HG03060 (cell line): ENCODE measurements around the gene CHAF1A.

Experiments used
- ATAC-seq: cut with Tn5 transposase; IDR thresholded peaks from one replicate; pipeline ENCODE4 v1.9.1; 2021; ENCODE audit warnings: low read depth, moderate number of reproducible peaks; ENCODE audit not compliant: unreplicated experiment

The CHAF1A gene

DNA sequence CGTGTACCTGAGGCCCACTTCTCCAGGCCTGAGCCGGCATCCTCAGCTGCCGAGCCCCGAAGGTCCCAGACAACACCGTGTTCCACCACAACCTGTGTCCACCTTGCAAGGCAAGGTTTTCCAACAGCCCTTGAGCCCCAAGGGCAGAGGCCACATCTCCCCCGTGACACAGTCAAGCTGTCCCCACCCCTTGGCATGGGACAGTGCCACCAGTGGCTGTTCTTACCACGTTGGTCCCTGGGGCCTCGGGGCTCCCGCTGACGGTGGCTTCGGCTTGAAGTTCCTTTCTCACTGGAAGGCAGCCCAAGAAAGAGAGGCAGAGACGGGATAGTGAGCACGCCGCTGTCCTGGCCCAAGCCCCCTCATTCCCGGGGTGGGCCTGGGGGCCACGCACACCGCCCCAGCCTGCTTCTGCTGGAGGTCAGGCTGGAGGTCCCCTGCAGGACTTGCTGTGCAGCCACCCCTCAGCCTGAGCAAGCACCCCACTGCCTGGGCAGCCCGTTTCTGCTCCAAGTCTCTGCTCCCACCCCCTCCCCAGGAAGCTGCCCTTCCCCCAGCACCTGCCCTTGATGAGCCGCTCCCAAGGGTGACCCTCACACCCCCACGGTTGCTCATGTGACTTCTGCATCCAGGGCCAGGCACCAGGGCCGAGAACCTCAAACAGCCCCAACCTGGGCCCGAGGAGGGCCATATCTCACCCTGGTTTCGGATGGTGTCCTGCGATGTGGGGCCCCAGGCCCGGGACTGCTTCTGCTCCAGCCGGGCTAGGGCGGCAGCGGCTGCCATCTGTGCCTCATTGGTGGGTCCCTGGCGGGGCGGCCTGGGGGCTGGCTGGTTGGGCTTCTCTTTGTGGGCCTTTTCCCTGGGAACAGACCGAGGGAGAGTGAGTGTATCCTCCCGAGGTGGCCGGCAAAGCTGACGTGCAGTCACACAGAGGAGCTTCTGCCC, 51.1 kb downstream of the CHAF1A start:
- ATAC-seq = no peak

DNA sequence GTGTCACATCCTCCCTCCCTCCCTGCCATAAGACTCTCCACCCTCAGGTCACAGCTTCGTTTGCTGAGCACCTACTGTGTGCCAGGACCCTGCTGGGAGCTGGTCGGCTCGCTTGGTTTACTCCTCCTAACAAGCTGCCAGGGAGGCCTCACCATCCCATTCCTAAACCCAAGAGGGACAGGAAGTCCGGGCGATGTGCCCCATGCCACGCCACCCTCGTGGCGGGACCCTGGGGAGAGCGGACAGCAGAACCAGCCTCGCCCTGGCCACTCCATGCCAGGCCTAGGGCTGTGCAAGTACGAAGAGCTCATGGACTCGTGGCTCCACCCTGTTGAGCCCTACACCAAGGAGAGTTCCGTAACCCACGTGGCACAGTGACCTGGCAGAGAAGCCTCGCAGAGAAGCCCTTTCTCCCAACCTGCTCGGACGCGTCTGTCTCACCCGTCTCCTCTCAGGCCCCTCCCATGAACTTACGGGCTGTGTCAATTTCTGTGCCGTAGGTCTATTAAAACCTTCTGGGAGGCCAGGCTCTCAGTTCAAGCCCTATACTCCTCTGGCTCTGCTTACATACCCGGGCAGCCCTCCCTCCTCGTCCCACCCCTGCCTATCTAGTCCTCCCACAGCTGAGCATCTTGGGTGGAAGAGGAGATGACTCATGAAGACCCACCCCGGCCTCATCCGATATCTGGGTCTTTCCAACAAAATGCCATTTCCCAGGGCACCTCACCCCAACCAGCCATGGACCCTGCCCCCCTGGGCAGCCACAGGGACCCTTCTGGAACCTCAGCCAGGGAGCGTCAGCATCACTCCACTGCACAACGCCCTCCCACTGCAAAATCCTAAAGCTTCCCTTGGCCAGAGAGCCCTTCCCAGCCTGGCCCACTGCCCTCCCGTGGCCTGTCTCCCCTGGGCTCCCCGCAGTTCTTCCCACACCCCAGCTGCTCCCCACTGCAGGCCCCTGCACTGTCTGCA, 52.6 kb downstream of the CHAF1A start:
- no peak for ATAC-seq

DNA sequence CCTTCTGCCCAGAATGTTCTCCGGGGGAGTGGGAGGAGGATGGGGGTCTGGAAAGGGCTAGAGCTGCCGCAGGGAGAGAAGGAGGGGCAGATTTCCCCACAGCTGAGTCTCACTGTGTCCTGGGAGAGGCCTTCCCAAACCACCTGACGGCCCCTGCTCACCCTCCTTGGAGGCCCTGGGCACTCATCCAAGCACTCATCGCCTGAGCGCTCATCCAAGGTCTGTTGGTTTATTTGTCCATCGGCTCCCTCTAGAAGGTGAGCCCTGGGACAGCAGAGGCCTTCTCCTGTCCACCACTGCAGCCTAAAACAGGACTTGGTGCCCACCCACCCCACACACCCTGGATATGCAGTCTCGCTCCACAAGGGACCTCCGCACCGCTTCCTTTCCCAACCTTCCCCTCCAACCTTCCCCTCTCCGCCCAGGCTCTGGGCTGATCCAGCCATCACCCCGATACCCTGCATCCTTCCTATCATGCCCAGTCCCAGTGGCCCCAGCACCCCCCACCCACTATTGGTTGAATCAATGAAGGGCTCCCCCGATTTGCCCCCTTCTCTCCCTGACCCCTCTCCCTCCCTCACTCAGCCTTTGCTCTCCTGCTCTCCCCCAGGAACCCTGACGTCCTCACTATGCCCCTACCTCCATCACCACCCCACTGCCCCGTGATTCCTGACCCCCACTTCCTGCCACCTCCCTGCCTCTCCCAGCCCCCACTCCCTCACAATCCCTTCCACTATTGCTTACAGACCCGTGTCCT, 53.5 kb downstream of the CHAF1A start:
- ATAC-seq = no peak

DNA sequence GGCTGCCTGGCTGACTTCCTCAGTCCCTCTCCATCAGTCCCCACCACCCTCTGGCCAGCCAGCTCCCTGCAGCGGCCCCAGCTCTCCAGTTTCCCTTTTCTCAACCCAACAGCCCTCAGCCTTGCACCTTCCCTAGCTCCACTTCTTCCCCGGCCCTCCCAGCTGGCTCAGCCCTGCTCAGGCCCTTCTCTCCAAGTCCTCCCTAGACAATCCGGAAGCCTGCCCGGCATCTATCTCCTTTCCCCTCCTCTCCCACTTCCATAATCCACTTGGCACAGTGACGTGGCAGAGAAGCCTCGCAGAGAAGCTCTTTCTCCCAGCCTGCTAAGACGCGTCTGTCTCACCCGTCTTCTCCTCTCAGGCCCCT, 54.0 kb downstream of the CHAF1A start:
- no peak for ATAC-seq

DNA sequence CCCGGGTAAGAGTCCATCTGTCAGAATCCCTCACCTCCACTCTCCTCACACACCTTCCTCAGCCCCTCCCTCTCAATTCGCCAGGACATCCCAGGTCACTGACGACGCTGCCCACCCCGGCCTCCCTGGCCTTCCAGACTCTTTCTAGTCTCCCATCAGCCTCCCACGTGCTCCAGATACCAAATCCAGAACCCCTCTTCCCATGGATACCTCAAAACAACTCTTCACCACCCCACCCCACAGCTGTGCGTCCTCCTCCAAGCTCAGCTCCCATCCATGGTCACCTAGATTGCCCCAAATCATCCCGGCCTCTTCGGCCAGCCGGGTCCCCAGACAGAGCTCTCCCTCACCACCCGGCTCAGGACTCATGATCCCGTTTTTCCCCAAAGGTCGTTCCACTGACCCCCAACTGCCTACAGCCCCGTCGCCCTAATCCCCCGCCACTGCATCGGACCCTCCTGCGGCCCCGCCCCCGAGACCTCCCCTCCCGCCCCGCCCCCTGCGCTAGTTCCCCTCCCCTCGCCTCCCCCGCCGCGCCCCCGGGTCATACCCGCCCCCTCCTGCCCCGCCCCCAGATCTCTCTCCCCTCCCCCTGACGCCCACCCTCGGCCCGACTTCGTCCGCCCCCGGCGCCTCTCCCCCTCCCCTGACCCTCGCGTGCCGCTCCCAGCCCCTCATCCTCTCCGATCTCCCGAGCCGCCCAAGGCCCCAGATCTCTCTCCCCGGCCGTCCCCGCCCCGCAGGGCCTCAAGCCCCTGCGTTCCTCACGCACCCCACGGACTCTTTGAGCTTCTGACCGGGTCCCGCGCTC, 54.6 kb downstream of the CHAF1A start:
- ATAC-seq = no peak

DNA sequence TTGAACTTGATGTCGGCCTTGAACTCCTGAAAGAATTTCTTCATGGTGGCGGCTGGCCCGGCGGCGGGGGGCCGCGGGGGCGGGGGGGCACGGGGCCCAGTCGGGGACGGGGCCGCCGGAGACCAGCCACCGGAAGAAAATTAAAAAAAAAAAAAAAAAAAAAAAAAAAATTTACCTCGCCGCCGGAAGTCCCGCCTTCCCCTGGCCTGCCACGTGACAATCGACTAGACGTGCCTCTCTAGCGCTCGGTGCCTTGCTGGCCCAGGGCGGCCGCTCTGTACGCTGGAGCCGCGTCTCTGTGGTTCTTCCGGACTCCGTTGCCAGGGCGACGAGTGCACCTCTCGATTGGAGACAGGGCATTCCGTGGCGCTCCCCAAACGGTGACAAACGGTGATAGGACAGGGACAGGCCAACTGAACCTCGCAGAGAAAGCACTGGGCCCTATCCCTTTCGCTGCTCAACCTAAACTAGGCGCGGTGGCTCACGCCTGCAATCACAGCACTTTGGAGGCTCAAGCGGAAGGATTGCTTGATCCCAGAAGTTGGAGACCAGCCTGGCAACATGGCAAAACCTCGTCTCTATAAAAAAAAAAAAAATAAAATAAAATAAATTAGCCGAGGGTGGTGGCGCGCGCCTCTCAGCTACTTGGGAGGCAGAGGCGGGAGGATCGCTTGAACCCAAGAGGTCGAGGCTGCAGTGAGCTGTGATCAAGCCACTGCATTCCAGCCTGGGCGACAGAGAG, 55.4 kb downstream of the CHAF1A start, which contains the start of gene UBXN6:
TSS of gene UBXN6 (minus strand) at position 141 of the 742 bp plus-strand sequence. CDS start at position 44, 97 bp downstream.
- ATAC-seq = peak; percentile 88

DNA sequence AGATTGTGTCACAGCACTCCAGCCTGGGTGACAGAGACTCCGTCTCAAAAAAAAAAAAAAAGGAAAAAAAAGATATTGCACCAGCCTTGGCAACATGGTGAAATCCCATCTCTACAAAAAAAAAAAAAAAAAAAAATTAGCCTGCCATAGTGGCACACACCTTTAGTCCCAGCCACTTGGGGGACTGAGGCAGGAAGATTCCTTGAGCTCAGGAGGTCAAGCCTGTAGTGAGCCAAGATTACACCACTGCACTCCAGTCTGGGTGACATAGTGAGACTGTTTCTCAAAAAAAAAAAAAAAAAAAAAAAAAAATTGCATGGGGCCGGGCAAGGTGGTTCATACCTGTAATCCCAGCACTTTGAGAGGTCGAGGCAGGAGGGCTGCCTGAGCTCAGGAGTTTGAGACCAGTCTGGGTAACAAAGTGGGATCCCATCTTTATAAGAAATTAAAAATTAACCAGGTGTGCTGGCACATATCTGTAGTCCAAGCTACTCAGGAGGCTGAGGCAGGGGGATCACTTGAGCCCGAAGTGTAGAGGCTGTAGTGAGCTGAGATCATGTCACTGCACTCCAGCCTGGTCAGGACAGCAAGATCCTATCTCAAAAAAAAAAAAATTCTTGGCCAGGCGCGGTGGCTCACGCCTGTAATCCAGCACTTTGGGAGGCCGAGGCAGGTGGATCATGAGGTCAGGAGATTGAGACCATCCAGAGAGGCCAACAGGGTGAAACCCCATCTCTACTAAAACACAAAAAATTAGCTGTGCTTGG, 62.6 kb downstream of the CHAF1A start:
- ATAC-seq = no peak

DNA sequence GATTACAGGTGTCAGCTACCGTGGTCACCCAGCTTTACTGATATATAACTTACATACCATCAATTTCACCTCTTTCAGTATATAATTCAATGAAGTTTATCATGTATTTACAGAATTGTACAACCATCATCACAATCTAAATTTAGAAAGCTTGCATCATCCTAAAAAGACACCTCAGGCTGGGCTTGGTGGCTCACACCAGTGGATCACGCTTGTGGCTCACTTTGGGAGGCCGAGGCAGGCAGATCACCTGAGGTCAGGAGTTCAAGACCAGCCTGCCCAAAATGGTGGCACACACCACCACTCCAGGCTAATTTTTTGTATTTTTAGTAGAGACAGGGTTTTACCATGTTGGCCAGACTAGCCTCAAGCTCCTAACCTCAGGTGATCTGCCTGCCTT, 65.4 kb downstream of the CHAF1A start:
- ATAC-seq = no peak

DNA sequence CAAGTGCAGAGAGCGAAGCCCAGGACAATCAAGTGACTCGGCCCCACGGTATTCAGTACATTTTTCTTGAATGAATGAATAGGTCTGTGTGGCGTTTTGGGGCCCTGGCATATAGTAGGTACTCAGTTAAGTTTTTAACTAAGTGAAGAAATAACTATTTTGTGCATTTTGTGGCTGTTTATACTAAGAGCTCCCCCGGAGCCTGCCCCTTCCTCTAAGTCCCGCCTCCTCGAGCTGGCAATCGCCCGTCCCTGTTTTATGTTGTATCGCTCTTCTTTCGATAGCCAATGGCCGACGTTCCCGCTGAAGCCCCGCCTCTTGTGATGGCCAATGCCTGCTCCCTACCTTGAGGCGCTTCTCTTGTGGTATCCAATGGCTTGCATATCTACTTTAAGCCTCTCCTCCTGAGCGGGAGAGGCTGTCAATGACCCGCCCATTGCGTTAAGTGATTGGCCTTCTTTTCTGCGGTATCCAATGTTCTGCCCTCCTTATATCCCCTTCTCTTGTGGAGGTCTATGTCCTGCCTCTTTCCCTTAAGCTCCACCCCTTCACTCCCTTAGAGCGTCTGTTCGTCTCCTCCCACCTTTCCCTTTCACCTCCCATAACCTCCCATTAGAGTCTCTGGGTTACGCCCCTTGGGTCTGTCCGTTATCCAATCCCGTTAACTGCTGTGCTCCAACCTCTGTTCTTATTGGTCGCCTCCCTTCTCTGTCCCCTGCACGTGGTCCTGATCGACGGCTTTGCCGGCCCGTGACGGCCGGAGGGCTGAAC, 69.1 kb downstream of the CHAF1A start:
- peak; percentile 82 for ATAC-seq

DNA sequence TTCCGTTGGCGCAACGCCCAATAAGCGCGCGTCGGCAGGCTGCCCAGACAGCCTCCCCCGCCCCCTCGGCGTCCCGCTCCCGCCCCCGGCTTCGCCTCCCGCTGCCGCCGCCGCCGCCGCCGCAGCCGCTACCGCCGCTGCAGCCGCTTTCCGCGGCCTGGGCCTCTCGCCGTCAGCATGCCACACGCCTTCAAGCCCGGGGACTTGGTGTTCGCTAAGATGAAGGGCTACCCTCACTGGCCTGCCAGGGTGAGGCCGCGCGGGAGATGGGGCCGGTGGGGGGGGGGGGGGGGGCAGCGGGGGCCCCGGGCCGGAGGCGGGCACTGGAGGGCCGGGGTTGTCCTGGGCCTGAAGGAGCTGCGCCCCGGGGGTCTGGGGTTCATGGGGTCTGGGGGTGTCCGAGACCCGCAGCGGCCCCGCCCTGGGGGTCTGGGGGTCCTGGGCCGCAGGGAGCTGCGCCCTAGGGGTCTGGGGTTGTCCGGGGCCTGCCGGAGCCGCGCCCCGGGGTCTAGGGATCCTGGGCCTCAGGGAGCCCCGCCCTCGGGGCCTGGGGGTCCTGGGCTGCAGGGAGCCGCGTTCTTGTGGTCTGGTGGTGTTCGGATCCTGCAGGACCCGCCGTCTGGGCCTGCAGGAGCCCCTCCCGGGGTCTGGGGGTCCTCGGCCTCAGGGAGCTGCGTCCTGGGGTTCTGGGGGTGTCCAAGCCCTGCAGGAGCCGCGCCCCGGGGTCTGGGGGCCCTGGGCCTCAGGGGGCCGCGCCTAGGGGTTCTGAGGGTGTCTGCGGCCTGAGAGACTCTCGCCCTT, 69.9 kb downstream of the CHAF1A start, which contains the start of gene HDGFL2:
TSS of gene HDGFL2 (plus strand) at position 124 of the 801 bp plus-strand sequence. CDS start at position 178, 54 bp downstream.
- ATAC-seq = no peak

DNA sequence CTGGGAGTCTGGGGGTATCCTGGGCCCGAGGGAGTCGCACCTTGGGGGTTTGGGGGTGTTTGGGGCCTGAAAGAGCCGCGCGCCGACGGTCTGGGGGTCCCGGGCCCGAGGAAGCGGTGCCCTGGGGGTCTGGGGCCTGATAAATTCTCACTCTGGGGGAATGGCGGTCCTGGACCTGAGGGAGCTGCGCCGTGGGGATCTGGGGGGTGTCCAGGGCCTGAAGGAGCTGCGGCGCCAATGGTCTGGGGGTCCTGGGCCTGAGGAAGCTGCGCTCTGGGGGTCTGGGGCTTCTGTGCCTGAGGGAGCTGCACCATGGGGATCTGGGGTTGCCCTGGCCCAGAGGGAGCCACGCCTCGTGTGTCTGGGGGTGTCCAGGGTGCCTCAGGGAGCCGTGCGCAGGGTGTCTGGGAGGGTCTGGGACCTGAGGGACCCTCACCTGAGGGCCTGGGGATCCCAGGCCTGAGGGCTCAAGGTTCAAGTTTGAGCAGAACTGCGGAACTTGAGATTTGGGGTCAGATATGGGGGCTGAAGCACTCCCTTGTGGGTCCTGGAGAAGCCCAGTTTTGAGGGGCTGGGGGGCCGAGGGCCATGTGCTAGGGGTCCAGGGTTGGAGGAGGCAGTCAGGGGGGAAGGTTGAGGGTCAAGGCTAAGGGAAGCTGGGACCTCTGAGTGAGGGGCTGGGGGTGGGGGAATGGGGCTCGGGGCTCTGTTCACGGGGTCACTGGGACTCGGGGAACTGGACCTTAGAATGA, 70.7 kb downstream of the CHAF1A start:
- ATAC-seq = no peak

DNA sequence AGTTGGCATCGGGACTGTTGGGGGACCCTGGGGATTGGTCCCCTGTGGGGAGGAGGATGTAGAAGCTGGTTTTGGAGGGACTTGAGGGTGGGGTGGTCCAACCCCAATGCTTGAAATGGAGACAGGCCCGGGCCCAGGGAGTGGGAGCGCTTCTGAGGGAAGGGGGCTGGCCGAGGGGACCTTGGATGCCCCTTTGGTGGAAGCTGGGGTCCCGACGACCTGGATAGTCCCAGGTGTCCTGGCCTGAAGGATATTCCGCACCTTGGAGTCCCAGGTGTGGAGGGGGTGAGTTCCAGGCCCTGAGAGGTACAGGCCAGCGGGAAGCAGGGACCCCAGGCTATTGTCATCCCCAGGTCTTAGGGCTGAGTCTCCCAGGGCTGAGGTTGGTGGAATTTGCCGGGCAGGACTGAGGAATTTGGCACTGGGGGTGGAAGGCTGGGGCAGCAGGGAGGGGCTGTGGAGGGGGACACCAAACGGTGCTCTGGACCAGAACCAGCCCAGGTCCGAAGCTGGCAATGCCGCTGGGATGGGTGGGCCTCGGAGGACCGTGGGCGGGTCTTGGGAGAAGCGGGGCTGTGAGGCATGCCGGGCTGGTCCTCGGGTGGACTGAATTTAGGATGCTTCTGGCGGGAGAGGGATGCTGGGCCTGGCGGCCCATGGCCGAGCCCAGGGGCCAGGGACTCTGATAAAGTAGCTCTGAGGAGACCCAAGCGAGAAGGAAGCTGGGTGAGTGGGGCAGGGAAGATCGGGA, 71.5 kb downstream of the CHAF1A start:
- no peak for ATAC-seq

DNA sequence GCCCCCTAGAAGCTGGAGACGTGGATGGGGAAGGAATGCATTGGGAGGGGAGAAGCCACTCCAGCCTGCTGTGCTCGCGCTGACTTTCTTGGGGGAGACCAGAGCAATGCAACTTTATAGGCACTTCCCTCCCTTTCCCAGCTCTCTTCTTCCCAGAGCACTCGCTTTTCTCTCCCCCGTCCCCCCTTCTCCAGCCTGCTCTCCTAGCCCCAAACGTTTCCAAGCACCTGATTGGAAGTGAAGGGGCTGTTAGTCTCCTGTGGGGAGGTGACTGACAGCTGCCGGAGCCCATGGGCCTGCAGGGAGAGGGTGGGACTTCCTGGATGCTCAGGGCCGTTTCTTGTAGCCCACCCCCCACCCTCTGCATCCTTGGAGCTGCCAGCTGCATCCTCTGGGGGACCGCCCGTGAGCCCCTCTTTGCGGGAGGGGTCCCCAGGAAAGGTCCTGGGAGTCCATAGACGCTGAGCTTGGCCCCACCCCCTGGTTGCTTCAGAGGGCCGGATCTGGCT, 72.1 kb downstream of the CHAF1A start:
- no peak for ATAC-seq

DNA sequence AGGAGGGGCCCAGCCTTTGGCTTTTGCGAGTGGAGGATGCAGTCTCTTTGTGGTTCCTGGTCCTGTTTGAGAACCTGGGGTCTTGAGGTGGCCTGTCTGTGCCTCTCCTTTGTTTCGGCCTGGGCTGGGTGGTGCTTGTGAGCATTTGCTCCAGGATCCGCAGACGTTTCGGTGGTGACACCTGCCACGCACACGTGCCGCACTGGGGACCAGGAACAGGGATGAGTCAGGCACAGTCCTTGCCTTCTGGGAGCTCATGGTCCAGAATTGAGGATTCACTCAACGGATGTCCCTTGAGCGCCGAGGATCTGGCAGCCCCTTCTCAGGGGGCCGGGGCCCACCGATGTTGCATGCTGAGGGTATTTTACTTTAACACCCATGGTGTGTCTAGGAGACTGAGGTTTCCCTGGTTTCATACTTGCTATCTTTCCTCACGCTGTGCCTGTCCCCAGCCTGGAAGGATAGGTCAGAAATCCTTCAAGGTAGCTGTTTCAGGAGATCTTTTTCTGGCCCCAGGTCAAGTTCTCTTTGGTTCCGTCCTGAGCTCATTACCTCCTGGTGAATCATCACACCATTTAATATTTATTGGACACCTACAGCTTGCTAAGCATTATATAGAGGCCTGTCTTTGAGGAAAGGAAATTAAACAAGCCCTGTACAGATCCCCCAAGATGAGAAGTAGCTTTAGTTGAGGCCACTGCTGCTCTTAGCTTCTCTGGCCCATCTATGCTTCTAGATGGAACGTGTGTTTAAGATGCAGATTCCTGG, 74.8 kb downstream of the CHAF1A start:
- ATAC-seq = no peak
